Measurements from ENCODE around the gene TSPAN11.

DNA sequence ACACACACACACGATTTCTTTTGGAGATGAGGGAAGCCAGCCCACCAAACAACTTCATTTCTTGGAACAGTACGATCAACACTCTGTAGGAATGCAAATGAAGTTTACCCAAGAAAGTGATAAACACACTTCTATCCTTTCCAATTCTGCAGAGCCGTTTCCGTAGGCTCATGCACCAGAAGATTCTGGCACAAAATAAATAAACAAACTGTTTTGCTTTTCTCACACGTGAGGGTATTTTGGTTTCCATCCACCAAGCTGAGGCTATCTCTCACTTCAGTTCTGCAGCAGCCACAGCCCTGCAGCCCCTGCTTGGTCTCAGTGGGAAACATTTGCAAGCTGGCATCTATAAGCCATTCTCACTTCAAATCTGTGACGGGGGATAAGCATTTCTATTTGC, 15.3 kb upstream of the TSPAN11 start:
- no peak for TF ChIP-seq EZH2phosphoT487 (IDR thresholded peaks at IDR 0.05; ENCODE audit: insufficient read depth, low read depth)
- no peak for TF ChIP-seq EZH2 (IDR thresholded peaks at IDR 0.05; ENCODE audit: insufficient read depth, poor library complexity, severe bottlenecking)
